Transverse colon (tissue), 4 donors: ENCODE data around the gene MN1. TPM values are rescaled to one million over a fixed set of nuclear protein-coding genes. Genes with fewer than 3 reads are reported as not detected.

Experiments used
- DNase-seq: peaks from one replicate; pipeline ENCODE4 v3.0.0-alpha.2; 2019
- H3K27ac ChIP-seq, 4 donors: fragments of 200-600 bp; sonication (generic); 2 replicates each; pipeline ENCODE4 v1.5.1; 2016 to 2018; ENCODE audit warnings: inconsistent platforms in 4 of 4
- H3K27me3 ChIP-seq: fragments of 200-600 bp; sonication (generic); 2 replicates; pipeline ENCODE4 v1.5.1; 2017; ENCODE audit warnings: inconsistent platforms
- H3K36me3 ChIP-seq, 4 donors: fragments of 200-600 bp; sonication (generic); 2 replicates each; pipeline ENCODE4 v1.5.1; 2017 to 2019; ENCODE audit warnings: inconsistent platforms in 4 of 4
- H3K4me1 ChIP-seq, 4 donors: fragments of 200-600 bp; sonication (generic); 2 replicates each; pipeline ENCODE4 v1.5.1; 2017 to 2020; ENCODE audit warnings: inconsistent platforms in 4 of 4
- H3K4me3 ChIP-seq, 4 donors: fragments of 200-600 bp; sonication (generic); 1 replicate in 1 of 4; 2 replicates in 3 of 4; pipeline versions ENCODE4 v1.5.1 to v1.6.1; 2017 to 2019; ENCODE audit warnings: inconsistent platforms in 4 of 4
- H3K9me3 ChIP-seq, 2 donors: fragments of 200-600 bp; sonication (generic); 2 replicates each; pipeline ENCODE4 v1.5.1; 2017 to 2019; ENCODE audit warnings: inconsistent platforms in 2 of 2
- EP300 ChIP-seq: sonication (generic); formaldehyde crosslinking; IDR thresholded peaks from one replicate; pipeline ENCODE4 v1.6.1; 2017; ENCODE audit warnings: antibody characterized with exemption, low read depth
- POLR2A ChIP-seq: fragments of 450-650 bp; IDR thresholded peaks from one replicate; pipeline ENCODE4 v1.6.1; 2016; ENCODE audit warnings: antibody characterized with exemption, mild to moderate bottlenecking, moderate library complexity
- POLR2AphosphoS5 ChIP-seq, 3 donors: sonication (generic); formaldehyde crosslinking; IDR thresholded peaks; one replicate each; pipeline ENCODE4 v1.6.1; 2016; ENCODE audit warnings: antibody characterized with exemption in 3 of 3
- WGBS, 2 donors: methylation state at CpG; one replicate each; pipeline ENCODE4 v1.1.5; 2018; ENCODE audit warnings: low coverage in 1 of 2; 5-methylcytosine and 5-hydroxymethylcytosine counted together
- in situ Hi-C, 4 donors: fragments of 200-750 bp; cut with MboI; loops; one replicate each; pipeline versions ENCODE4 v1.15.0 to v1.15.1; 2017; ENCODE audit warnings: low sequenced_read_pairs in 3 of 4, low pct_ligation_motif_present in 1 of 4, low pct_unique_long_range_greater_than_20kb in 1 of 4
- intact Hi-C: fragments of 100-400 bp; cut with DNase I; formaldehyde crosslinking; loops from one replicate; pipeline ENCODE4 v1.15.1; 2023; ENCODE audit warnings: low total_unique reads
- total RNA-seq, 4 donors: library from RNA; depleted of rRNA; stranded (reverse); fragments of >200 nt; gene quantifications; one replicate each; pipeline ENCODE4 v1.1.0, GENCODE V29; 2016
- TF ChIP-seq, protein P1 (sequence below), 5 experiments: fragments of 200-600 bp in 3 of 5; fragments of 450-650 bp in 2 of 5; sonication (generic) in 3 of 5; IDR thresholded peaks; 1 replicate in 2 of 5; 2 replicates in 3 of 5; pipeline ENCODE4 v1.5.1; 2016 to 2017; ENCODE audit warnings: antibody characterized with exemption in 5 of 5, inconsistent platforms in 3 of 5, mild to moderate bottlenecking in 2 of 5, moderate library complexity in 1 of 5

Gene MN1
- total RNA-seq, 4 donors from 2014 or later, result 1.1 to 4.2 (median 3.0) TPM

DNA sequence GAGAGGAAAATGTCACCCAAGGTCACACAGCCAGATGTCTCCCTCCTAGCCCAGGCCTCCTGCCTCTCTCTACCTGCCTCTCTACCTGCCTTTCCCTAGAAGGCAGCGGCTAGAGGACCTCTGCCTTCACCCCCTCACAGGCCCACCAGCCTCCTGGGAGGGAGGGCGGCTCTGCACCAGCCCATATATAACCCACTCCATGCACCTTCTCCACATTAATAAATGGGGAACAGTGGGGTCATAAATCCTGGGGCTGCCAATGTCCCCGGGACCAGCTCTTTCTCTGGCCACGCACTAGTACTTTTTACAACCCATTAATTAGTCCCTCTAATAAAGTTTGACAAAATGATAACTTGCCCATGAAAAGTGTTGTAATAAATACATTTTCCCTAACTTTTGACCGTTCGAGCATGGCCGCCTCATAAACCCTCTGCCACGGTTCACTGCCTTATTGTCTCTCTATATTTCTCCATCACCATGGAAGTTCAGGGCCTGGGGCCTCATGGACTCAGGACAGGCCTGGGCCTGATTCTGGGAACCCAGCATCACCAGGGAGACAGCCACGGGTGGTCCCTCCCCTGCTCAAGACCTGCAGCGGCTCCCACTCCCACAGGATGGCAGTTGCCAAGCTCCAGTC lies 102.1 kb downstream of the MN1 start:
- in situ Hi-C loops (no loop called here), intact Hi-C loops (no loop called here)
- TF ChIP-seq, protein P1, sequence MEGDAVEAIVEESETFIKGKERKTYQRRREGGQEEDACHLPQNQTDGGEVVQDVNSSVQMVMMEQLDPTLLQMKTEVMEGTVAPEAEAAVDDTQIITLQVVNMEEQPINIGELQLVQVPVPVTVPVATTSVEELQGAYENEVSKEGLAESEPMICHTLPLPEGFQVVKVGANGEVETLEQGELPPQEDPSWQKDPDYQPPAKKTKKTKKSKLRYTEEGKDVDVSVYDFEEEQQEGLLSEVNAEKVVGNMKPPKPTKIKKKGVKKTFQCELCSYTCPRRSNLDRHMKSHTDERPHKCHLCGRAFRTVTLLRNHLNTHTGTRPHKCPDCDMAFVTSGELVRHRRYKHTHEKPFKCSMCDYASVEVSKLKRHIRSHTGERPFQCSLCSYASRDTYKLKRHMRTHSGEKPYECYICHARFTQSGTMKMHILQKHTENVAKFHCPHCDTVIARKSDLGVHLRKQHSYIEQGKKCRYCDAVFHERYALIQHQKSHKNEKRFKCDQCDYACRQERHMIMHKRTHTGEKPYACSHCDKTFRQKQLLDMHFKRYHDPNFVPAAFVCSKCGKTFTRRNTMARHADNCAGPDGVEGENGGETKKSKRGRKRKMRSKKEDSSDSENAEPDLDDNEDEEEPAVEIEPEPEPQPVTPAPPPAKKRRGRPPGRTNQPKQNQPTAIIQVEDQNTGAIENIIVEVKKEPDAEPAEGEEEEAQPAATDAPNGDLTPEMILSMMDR (IDR thresholded peaks at IDR 0.05), result no peak
- TF ChIP-seq POLR2A (no peak), POLR2AphosphoS5 (IDR thresholded peaks at IDR 0.05) (no peak), EP300 (no peak)
- no peaks in the 10 kb centered on the region for H3K9me3 ChIP-seq
- H3K4me3 ChIP-seq, result no peak overlapping the region
- H3K27ac ChIP-seq, result no peak overlapping the region
- no peaks in the 10 kb centered on the region for H3K36me3 ChIP-seq
- WGBS, 2 donors, result 59 to 71% methylated on average over 7 to 10 of the region's 10 CpGs
- H3K27me3 ChIP-seq, result no peaks in the 10 kb centered on the region
- DNase-seq, result no peak
- no peaks in the 10 kb centered on the region for H3K4me1 ChIP-seq

DNA sequence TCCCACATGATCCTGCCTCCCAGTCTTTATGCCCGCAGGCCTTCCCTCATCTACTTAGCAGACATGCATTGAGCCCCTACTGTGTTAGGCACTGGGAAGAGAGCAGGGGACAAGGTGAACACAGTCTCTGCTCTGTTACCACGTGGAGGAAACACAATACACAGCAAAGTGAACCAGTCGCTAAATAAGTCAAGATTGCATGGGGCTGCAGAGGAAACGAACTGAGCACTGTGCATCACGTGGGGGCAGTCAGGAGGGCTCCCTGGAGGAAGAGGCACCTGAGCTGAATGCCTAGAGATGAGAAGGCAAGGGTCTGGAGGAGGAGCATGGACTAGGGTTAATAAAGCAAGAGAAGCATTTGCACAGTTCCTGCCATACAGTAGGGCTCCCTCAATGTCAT lies 102.7 kb downstream of the MN1 start:
- Histone ChIP-seq H3K9me3 (no peaks in the 10 kb centered on the region), H3K4me3 (no peak overlapping the region), H3K4me1 (no peaks in the 10 kb centered on the region), H3K27me3 (no peaks in the 10 kb centered on the region), H3K36me3 (no peaks in the 10 kb centered on the region), H3K27ac (no peak overlapping the region)
- intact Hi-C loops (no loop called here), in situ Hi-C loops (no loop called here)
- TF ChIP-seq, protein P1 (IDR thresholded peaks at IDR 0.05), result no peak
- TF ChIP-seq EP300, result no peak
- no peak for TF ChIP-seq POLR2AphosphoS5 (IDR thresholded peaks at IDR 0.05)
- no peak for TF ChIP-seq POLR2A
- 38 to 45% methylated on average over 2 to 5 of the region's 5 CpGs for WGBS, 2 donors
- DNase-seq, result no peak

Other genes starting within 250 kb of the MN1 start
- 10 to 100 TPM; 28.0 to 48.2 (median 40.3) TPM for gene PITPNB, start 117.5 kb upstream of the MN1 start, total RNA-seq